Neural progenitor cell (in vitro differentiated cells): ENCODE measurements around the gene PHYH. TPM values are rescaled to one million over a fixed set of nuclear protein-coding genes. Genes with fewer than 3 reads are reported as not detected.

ENCODE experiments used
- DNase-seq: peaks from one replicate; pipeline ENCODE4 v3.0.0-alpha.2; 2016; ENCODE audit warnings: low spot score
- H2AFZ ChIP-seq: fragments of 200-600 bp; sonication (generic); replicated peaks from 2 replicates; pipeline ENCODE4 v1.6.1; 2016; ENCODE audit warnings: antibody characterized with exemption
- H3F3A ChIP-seq: fragments of 200-600 bp; sonication (generic); 2 replicates; pipeline ENCODE4 v1.6.1; 2016; ENCODE audit warnings: antibody characterized with exemption, low read depth
- H3K27ac ChIP-seq: fragments of 200-600 bp; sonication (generic); 2 replicates; pipeline ENCODE4 v1.5.1; 2016; ENCODE audit warnings: mild to moderate bottlenecking
- H3K27me3 ChIP-seq: fragments of 200-600 bp; sonication (generic); 2 replicates; pipeline ENCODE4 v1.6.1; 2016; ENCODE audit warnings: mild to moderate bottlenecking, moderate library complexity
- H3K36me3 ChIP-seq: fragments of 200-600 bp; sonication (generic); 2 replicates; pipeline ENCODE4 v1.5.1; 2016
- H3K4me1 ChIP-seq: fragments of 200-600 bp; sonication (generic); 2 replicates; pipeline ENCODE4 v1.6.1; 2016; ENCODE audit warnings: mixed run types
- H3K4me2 ChIP-seq: fragments of 200-600 bp; sonication (generic); 2 replicates; pipeline ENCODE4 v1.6.1; 2016
- H3K4me3 ChIP-seq: fragments of 200-600 bp; sonication (generic); 2 replicates; pipeline ENCODE4 v1.5.1; 2016
- H3K79me2 ChIP-seq: fragments of 200-600 bp; sonication (generic); 2 replicates; pipeline ENCODE4 v1.6.1; 2016; ENCODE audit warnings: low read depth
- H3K9ac ChIP-seq: fragments of 200-600 bp; sonication (generic); 2 replicates; pipeline ENCODE4 v1.6.1; 2016
- H3K9me3 ChIP-seq: fragments of 200-600 bp; sonication (generic); 2 replicates; pipeline ENCODE4 v1.5.1; 2016; ENCODE audit warnings: low read depth
- H4K20me1 ChIP-seq: fragments of 200-600 bp; sonication (generic); 2 replicates; pipeline ENCODE4 v1.6.1; 2016; ENCODE audit warnings: low read depth
- H3K27ac Mint-ChIP-seq: 3 replicates; pipeline ENCODE4 v1.8.0; 2021; ENCODE audit warnings: mixed read lengths
- H3K27me3 Mint-ChIP-seq: 2 replicates; pipeline ENCODE4 v1.8.0; 2022; ENCODE audit warnings: low read depth, mild to moderate bottlenecking, inconsistent platforms, moderate library complexity, mixed read lengths; ENCODE audit not compliant: insufficient read depth
- H3K36me3 Mint-ChIP-seq: 3 replicates; pipeline ENCODE4 v1.8.0; 2021; ENCODE audit warnings: mixed read lengths
- H3K4me1 Mint-ChIP-seq: 3 replicates; pipeline ENCODE4 v1.8.0; 2021; ENCODE audit warnings: mixed read lengths
- H3K4me3 Mint-ChIP-seq: 3 replicates; pipeline ENCODE4 v1.8.0; 2021; ENCODE audit warnings: mild to moderate bottlenecking, moderate library complexity, mixed read lengths
- H3K9me3 Mint-ChIP-seq: 3 replicates; pipeline ENCODE4 v1.8.0; 2020; ENCODE audit warnings: mixed read lengths
- EZH2 ChIP-seq: fragments of 200-600 bp; sonication (generic); IDR thresholded peaks from 2 replicates; pipeline ENCODE4 v1.6.1; 2017; ENCODE audit warnings: antibody characterized with exemption, mild to moderate bottlenecking, moderate library complexity
- EZH2phosphoT487 ChIP-seq: fragments of 200-600 bp; sonication (generic); IDR thresholded peaks from 2 replicates; pipeline ENCODE4 v1.6.1; 2017; ENCODE audit warnings: antibody characterized with exemption
- total RNA-seq: library from RNA; depleted of rRNA; stranded (reverse); fragments of >200 nt; gene quantifications from 2 replicates; pipeline ENCODE4 v1.2.3, GENCODE V29; 2015; ENCODE audit warnings: low replicate concordance
- TF ChIP-seq, protein P1 (sequence below): fragments of 200-600 bp; sonication (generic); IDR thresholded peaks from 2 replicates; pipeline ENCODE4 v1.5.1; 2017; ENCODE audit warnings: antibody characterized with exemption, mild to moderate bottlenecking

PHYH gene
- total RNA-seq, 1 donor from 2014 or later: 22.2 TPM

DNA sequence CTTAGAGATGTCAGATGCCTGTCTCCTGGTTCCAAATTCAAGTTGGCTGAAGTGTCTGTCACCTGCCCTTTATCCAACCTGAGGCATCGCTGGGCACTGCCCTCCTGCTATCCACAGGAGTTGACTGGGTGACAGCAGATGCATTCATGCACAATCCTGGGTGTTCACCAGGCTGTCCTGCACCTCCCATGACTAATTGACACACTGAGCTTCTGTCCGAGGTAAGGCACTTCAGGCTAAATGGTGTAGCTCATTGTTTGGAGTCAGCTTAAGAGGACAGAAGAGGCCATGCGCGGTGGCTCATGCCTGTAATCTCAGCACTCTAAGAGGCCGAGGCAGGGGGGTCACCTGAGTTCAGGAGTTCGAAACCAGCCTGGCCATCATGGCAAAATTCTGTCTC is 68.1 kb downstream of the PHYH start:
- Mint-ChIP-seq H3K27me3 (peaks cover 16% of the 10 kb centered on the region), H3K36me3 (no peaks in the 10 kb centered on the region), H3K9me3 (no peaks in the 10 kb centered on the region), H3K4me1 (peaks cover 3% of the 10 kb centered on the region), H3K27ac (no peak overlapping the region), H3K4me3 (no peak overlapping the region)
- Histone ChIP-seq H3K9me3 (no peaks in the 10 kb centered on the region), H3K27me3 (no peaks in the 10 kb centered on the region), H2AFZ (no peak overlapping the region), H3K79me2 (no peaks in the 10 kb centered on the region), H3K4me3 (no peak overlapping the region), H3K9ac (no peak overlapping the region), H3K4me1 (no peaks in the 10 kb centered on the region), H3K36me3 (no peaks in the 10 kb centered on the region), H4K20me1 (no peaks in the 10 kb centered on the region), H3K27ac (no peak overlapping the region), H3F3A (no peaks in the 10 kb centered on the region), H3K4me2 (no peak overlapping the region)
- TF ChIP-seq EZH2phosphoT487 (no peak), EZH2 (no peak)
- TF ChIP-seq, protein P1, sequence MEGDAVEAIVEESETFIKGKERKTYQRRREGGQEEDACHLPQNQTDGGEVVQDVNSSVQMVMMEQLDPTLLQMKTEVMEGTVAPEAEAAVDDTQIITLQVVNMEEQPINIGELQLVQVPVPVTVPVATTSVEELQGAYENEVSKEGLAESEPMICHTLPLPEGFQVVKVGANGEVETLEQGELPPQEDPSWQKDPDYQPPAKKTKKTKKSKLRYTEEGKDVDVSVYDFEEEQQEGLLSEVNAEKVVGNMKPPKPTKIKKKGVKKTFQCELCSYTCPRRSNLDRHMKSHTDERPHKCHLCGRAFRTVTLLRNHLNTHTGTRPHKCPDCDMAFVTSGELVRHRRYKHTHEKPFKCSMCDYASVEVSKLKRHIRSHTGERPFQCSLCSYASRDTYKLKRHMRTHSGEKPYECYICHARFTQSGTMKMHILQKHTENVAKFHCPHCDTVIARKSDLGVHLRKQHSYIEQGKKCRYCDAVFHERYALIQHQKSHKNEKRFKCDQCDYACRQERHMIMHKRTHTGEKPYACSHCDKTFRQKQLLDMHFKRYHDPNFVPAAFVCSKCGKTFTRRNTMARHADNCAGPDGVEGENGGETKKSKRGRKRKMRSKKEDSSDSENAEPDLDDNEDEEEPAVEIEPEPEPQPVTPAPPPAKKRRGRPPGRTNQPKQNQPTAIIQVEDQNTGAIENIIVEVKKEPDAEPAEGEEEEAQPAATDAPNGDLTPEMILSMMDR: no peak
- no peak for DNase-seq

GRCh38 chr10:13231190-13231589 is 68.7 kb downstream of the PHYH start:
- H3F3A ChIP-seq: no peaks in the 10 kb centered on the region
- H3K9me3 Mint-ChIP-seq: no peaks in the 10 kb centered on the region
- DNase-seq: no peak
- no peak overlapping the region for H2AFZ ChIP-seq
- no peaks in the 10 kb centered on the region for H3K27me3 ChIP-seq
- H3K4me3 ChIP-seq: no peak overlapping the region
- H4K20me1 ChIP-seq: no peaks in the 10 kb centered on the region
- no peaks in the 10 kb centered on the region for H3K36me3 Mint-ChIP-seq
- H3K4me1 Mint-ChIP-seq: peaks cover 3% of the 10 kb centered on the region
- no peak overlapping the region for H3K27ac ChIP-seq
- H3K27me3 Mint-ChIP-seq: peaks cover 13% of the 10 kb centered on the region
- no peaks in the 10 kb centered on the region for H3K36me3 ChIP-seq
- H3K27ac Mint-ChIP-seq: no peak overlapping the region
- H3K4me2 ChIP-seq: no peak overlapping the region
- TF ChIP-seq EZH2 (no peak), EZH2phosphoT487 (no peak)
- TF ChIP-seq, protein P1: no peak
- H3K9ac ChIP-seq: no peak overlapping the region
- H3K4me1 ChIP-seq: no peaks in the 10 kb centered on the region
- no peak overlapping the region for H3K4me3 Mint-ChIP-seq
- no peaks in the 10 kb centered on the region for H3K9me3 ChIP-seq
- no peaks in the 10 kb centered on the region for H3K79me2 ChIP-seq

Other genes starting within 250 kb of the PHYH start
- 13.9 and 15.4 TPM in 2 replicates for gene OPTN, start 199.9 kb downstream of the PHYH start, total RNA-seq
- gene MCM10, start 138.5 kb downstream of the PHYH start, total RNA-seq: 38.2 and 44.5 TPM in 2 replicates
- not detected in 2 replicates for gene UCMA, start 65.7 kb downstream of the PHYH start, total RNA-seq
- 94.9 and 95.9 TPM in 2 replicates for gene SEPHS1, start 48.2 kb upstream of the PHYH start, total RNA-seq
- gene BEND7, start 228.9 kb upstream of the PHYH start, total RNA-seq: 7.5 and 9.1 TPM in 2 replicates